ENCODE data around the gene EPS15. TPM values are rescaled to one million over a fixed set of nuclear protein-coding genes. Genes with fewer than 3 reads are reported as not detected.

EPS15 gene
- total RNA-seq, 1 donor from 2014 or later: 139 TPM

GRCh38 chr1:51425955-51426354, 93.1 kb downstream of the EPS15 start:
- H3K27ac Mint-ChIP-seq (ENCODE audit: unreplicated experiment): no peak overlapping the region
- no peak for TF ChIP-seq CTCF (IDR thresholded peaks at IDR 0.05; ENCODE audit: partially characterized antibody, unreplicated experiment)
- peaks cover 15% of the 10 kb centered on the region for H3K4me1 Mint-ChIP-seq (ENCODE audit: low read depth, unreplicated experiment)
- H3K27me3 Mint-ChIP-seq (ENCODE audit: unreplicated experiment): peaks cover 3% of the 10 kb centered on the region
- H3K9me3 Mint-ChIP-seq (ENCODE audit: unreplicated experiment): peaks cover 2% of the 10 kb centered on the region
- no peak for DNase-seq
- H3K36me3 Mint-ChIP-seq (ENCODE audit: unreplicated experiment): peaks cover 7% of the 10 kb centered on the region
- H3K4me3 Mint-ChIP-seq (ENCODE audit: unreplicated experiment): no peak overlapping the region

GRCh38 chr1:51425273-51425672, 93.8 kb downstream of the EPS15 start:
- Mint-ChIP-seq H3K9me3 (ENCODE audit: unreplicated experiment) (peaks cover 2% of the 10 kb centered on the region), H3K27ac (ENCODE audit: unreplicated experiment) (no peak overlapping the region), H3K27me3 (ENCODE audit: unreplicated experiment) (peaks cover 3% of the 10 kb centered on the region), H3K4me1 (ENCODE audit: low read depth, unreplicated experiment) (peaks cover 15% of the 10 kb centered on the region), H3K36me3 (ENCODE audit: unreplicated experiment) (peaks cover 7% of the 10 kb centered on the region), H3K4me3 (ENCODE audit: unreplicated experiment) (no peak overlapping the region)
- DNase-seq: no peak
- TF ChIP-seq CTCF (IDR thresholded peaks at IDR 0.05; ENCODE audit: partially characterized antibody, unreplicated experiment): no peak

- peak overlapping the region; percentile 97 for H3K27ac Mint-ChIP-seq (ENCODE audit: unreplicated experiment)
Observed at GRCh38 chr1:51423073-51423821, 95.8 kb downstream of the EPS15 start.

GRCh38 chr1:51422367-51423072, 96.5 kb downstream of the EPS15 start:
- Mint-ChIP-seq H3K4me3 (ENCODE audit: unreplicated experiment) (peak overlapping the region; percentile 91), H3K9me3 (ENCODE audit: unreplicated experiment) (peaks cover 6% of the 10 kb centered on the region), H3K27me3 (ENCODE audit: unreplicated experiment) (peaks cover 3% of the 10 kb centered on the region), H3K36me3 (ENCODE audit: unreplicated experiment) (no peaks in the 10 kb centered on the region), H3K4me1 (ENCODE audit: low read depth, unreplicated experiment) (peaks cover 31% of the 10 kb centered on the region), H3K27ac (ENCODE audit: unreplicated experiment) (peak overlapping the region; percentile 97)
- DNase-seq: no peak
- no peak for TF ChIP-seq CTCF (IDR thresholded peaks at IDR 0.05; ENCODE audit: partially characterized antibody, unreplicated experiment)

More at GRCh38 chr1:51423073-51423821, 95.8 kb downstream of the EPS15 start:
- H3K27me3 Mint-ChIP-seq (ENCODE audit: unreplicated experiment): peaks cover 3% of the 10 kb centered on the region
- H3K4me3 Mint-ChIP-seq (ENCODE audit: unreplicated experiment): peak overlapping the region; percentile 90
- H3K4me1 Mint-ChIP-seq (ENCODE audit: low read depth, unreplicated experiment): peaks cover 24% of the 10 kb centered on the region
- H3K9me3 Mint-ChIP-seq (ENCODE audit: unreplicated experiment): peaks cover 2% of the 10 kb centered on the region
- TF ChIP-seq CTCF (IDR thresholded peaks at IDR 0.05; ENCODE audit: partially characterized antibody, unreplicated experiment): no peak
- no peak for DNase-seq
- peaks cover 5% of the 10 kb centered on the region for H3K36me3 Mint-ChIP-seq (ENCODE audit: unreplicated experiment)

- no peak for TF ChIP-seq CTCF (IDR thresholded peaks at IDR 0.05; ENCODE audit: partially characterized antibody, unreplicated experiment)
- Mint-ChIP-seq H3K4me1 (ENCODE audit: low read depth, unreplicated experiment) (peaks cover 37% of the 10 kb centered on the region), H3K27ac (ENCODE audit: unreplicated experiment) (peak overlapping the region; percentile 96), H3K4me3 (ENCODE audit: unreplicated experiment) (peak overlapping the region; percentile 91), H3K36me3 (ENCODE audit: unreplicated experiment) (no peaks in the 10 kb centered on the region), H3K27me3 (ENCODE audit: unreplicated experiment) (peaks cover 3% of the 10 kb centered on the region), H3K9me3 (ENCODE audit: unreplicated experiment) (peaks cover 8% of the 10 kb centered on the region)
- DNase-seq: no peak
Observed at GRCh38 chr1:51421964-51422363, 97.1 kb downstream of the EPS15 start.

All from glutamatergic neuron (in vitro differentiated cells).